22Rv1 (cell line): ENCODE measurements around the gene KIF1A.
"Not testable (repeated sequence)": the region's sequence is repeated elsewhere in the genome, so short reads cannot be mapped to it uniquely, and the experiment has no call there.

Experiments used
- ZFX ChIP-seq: fragments of 450-650 bp; IDR thresholded peaks from 2 replicates; pipeline ENCODE4 v1.6.1; 2017; ENCODE audit warnings: antibody characterized with exemption, borderline replicate concordance
- TF ChIP-seq, protein P1 (sequence below): fragments of 450-650 bp; IDR thresholded peaks from 2 replicates; pipeline ENCODE4 v1.5.1; 2017; ENCODE audit warnings: mild to moderate bottlenecking

DNA sequence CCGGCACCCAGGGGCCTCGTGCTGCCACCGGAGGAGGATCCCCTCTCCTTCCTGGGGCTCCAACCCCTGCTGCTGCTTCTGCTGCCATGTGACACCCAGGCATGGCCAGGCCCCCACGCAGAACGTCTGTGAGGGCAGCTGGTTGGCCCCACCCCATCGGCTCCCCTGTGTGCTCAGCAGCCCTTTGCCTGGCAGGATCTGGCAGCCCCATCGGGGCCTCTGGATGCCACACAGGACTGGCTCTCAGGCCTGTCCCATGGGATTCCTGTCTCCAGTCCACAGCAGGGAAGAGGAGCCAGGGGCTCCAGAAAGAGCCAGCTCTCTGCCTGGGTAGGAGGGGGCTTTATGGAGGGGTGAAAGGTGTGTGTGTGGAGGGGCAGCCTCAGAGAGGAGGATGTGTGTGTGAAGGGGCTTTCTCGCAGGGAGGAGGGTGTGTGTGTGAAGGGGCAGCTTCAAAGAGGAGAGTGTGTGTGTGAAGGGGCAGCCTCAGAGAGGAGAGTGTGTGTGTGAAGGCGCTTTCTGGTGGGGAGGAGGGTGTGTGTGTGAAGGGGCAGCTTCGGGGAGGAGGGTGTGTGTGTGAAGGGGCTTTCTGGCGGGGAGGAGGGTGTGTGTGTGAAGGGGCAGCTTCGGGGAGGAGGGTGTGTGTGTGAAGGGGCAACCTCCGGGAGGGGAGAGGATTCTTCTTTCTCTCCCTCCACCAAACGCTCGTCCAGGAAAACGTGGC is 145.4 kb downstream of the KIF1A start:
- TF ChIP-seq, protein P1, sequence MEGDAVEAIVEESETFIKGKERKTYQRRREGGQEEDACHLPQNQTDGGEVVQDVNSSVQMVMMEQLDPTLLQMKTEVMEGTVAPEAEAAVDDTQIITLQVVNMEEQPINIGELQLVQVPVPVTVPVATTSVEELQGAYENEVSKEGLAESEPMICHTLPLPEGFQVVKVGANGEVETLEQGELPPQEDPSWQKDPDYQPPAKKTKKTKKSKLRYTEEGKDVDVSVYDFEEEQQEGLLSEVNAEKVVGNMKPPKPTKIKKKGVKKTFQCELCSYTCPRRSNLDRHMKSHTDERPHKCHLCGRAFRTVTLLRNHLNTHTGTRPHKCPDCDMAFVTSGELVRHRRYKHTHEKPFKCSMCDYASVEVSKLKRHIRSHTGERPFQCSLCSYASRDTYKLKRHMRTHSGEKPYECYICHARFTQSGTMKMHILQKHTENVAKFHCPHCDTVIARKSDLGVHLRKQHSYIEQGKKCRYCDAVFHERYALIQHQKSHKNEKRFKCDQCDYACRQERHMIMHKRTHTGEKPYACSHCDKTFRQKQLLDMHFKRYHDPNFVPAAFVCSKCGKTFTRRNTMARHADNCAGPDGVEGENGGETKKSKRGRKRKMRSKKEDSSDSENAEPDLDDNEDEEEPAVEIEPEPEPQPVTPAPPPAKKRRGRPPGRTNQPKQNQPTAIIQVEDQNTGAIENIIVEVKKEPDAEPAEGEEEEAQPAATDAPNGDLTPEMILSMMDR: not testable (repeated sequence)
- not testable (repeated sequence) for TF ChIP-seq ZFX
